Neural cell (in vitro differentiated cells): ENCODE results near the gene DPH3.

Source experiments
- RAD21 ChIP-seq: fragments of 450-650 bp; conservative IDR thresholded peaks from 2 replicates; pipeline ENCODE4 v1.6.1; 2014; ENCODE audit warnings: antibody characterized with exemption, mild to moderate bottlenecking, moderate library complexity
- REST ChIP-seq: IDR thresholded peaks from 2 replicates; pipeline ENCODE4 v1.6.1; 2012; ENCODE audit warnings: borderline replicate concordance
- TF ChIP-seq, protein P1 (sequence below): fragments of 450-650 bp; IDR thresholded peaks from 2 replicates; pipeline ENCODE4 v1.5.1; 2014; ENCODE audit warnings: antibody characterized with exemption, mild to moderate bottlenecking, moderate library complexity; ENCODE audit not compliant: poor library complexity, severe bottlenecking

DNA sequence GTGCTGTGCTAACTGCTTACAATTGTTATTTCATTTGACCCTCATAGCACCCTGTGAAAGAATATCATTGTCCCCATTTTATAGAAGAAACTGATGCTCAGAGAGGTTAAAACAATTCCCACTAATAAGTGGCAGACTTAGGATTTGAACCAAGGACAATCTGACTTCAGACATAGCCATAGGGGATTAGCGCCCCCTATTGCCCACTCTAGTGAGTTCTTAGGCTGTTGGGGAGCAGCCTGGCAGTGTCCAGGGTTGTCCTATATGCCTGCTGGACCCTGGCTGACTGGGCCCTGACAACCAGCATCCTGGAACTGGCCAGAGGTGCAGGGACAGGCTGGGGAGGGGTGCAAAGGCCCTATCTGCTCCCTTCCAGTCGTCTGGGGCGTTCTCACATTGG lies 15.4 kb downstream of the DPH3 start:
- TF ChIP-seq, protein P1, sequence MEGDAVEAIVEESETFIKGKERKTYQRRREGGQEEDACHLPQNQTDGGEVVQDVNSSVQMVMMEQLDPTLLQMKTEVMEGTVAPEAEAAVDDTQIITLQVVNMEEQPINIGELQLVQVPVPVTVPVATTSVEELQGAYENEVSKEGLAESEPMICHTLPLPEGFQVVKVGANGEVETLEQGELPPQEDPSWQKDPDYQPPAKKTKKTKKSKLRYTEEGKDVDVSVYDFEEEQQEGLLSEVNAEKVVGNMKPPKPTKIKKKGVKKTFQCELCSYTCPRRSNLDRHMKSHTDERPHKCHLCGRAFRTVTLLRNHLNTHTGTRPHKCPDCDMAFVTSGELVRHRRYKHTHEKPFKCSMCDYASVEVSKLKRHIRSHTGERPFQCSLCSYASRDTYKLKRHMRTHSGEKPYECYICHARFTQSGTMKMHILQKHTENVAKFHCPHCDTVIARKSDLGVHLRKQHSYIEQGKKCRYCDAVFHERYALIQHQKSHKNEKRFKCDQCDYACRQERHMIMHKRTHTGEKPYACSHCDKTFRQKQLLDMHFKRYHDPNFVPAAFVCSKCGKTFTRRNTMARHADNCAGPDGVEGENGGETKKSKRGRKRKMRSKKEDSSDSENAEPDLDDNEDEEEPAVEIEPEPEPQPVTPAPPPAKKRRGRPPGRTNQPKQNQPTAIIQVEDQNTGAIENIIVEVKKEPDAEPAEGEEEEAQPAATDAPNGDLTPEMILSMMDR = no peak
- TF ChIP-seq RAD21 (no peak), REST (no peak)
